GM12873 (cell line): ENCODE measurements around the gene TMEM272.
A peak's percentile ranks its signal among the peaks of the same experiment; 100 is the strongest.

ENCODE experiments used
- CTCF ChIP-seq: IDR thresholded peaks from 2 replicates; pipeline ENCODE4 v1.5.1; 2012; ENCODE audit warnings: low read depth, mild to moderate bottlenecking, moderate library complexity, low read length, control low read depth; ENCODE audit not compliant: insufficient read depth; ENCODE audit errors: missing control alignments

The TMEM272 gene

GRCh38 chr13:51849145-51850101, 4.4 kb upstream of the TMEM272 start:
- TF ChIP-seq CTCF = peak; percentile 83

- TF ChIP-seq CTCF = no peak
Measured at GRCh38 chr13:51848674-51849073, 3.7 kb upstream of the TMEM272 start.

GRCh38 chr13:51846756-51847155, 1.8 kb upstream of the TMEM272 start:
- TF ChIP-seq CTCF = no peak

GRCh38 chr13:51845574-51846318, 769 bp upstream of the TMEM272 start:
- no peak for TF ChIP-seq CTCF

- no peak for TF ChIP-seq CTCF
Measured at GRCh38 chr13:51843529-51843928, 1.4 kb downstream of the TMEM272 start.

GRCh38 chr13:51841732-51842131, 3.2 kb downstream of the TMEM272 start:
- no peak for TF ChIP-seq CTCF

GRCh38 chr13:51840917-51841316, 4.1 kb downstream of the TMEM272 start:
- no peak for TF ChIP-seq CTCF
